Psoas muscle (tissue), 8 donors: ENCODE results near the gene ERCC3. TPM values are rescaled to one million over a fixed set of nuclear protein-coding genes. Genes with fewer than 3 reads are reported as not detected.
A peak's percentile ranks its signal among the peaks of the same experiment; 100 is the strongest.

ENCODE experiments used
- ATAC-seq, 4 donors: fragments of 200-7000 bp; cut with Tn5 transposase; one replicate each; pipeline ENCODE4 v1.9.1; 2020; ENCODE audit warnings: moderate library complexity in 3 of 4, mild to moderate bottlenecking in 2 of 4
- DNase-seq, 2 donors: peaks; one replicate each; pipeline ENCODE4 v3.0.0-alpha.2; 2020
- H3K27ac ChIP-seq: fragments of 200-600 bp; one replicate; pipeline ENCODE4 v1.8.0; 2022
- H3K27me3 ChIP-seq, 3 donors: fragments of 200-600 bp in 1 of 3; one replicate each; pipeline versions ENCODE4 v1.6.1 to v1.8.0; 2013 to 2022; ENCODE audit warnings: low read length in 2 of 3, mild to moderate bottlenecking in 2 of 3, moderate library complexity in 1 of 3; ENCODE audit not compliant: insufficient read depth in 3 of 3
- H3K36me3 ChIP-seq, 2 donors: fragments of 200-600 bp in 1 of 2; one replicate each; pipeline versions ENCODE4 v1.6.1 to v1.8.0; 2013 to 2022; ENCODE audit warnings: low read depth in 1 of 2, mild to moderate bottlenecking in 1 of 2, moderate library complexity in 1 of 2; ENCODE audit not compliant: insufficient read depth in 1 of 2
- H3K4me1 ChIP-seq: fragments of 200-600 bp; one replicate; pipeline ENCODE4 v1.8.0; 2022
- H3K4me3 ChIP-seq: fragments of 200-600 bp; one replicate; pipeline ENCODE4 v1.8.0; 2022; ENCODE audit warnings: mild to moderate bottlenecking
- H3K9me3 ChIP-seq: fragments of 200-600 bp; one replicate; pipeline ENCODE4 v1.8.0; 2022
- WGBS, 3 donors: extraction: QIAGEN DNeasy Blood & Tissue Kit; methylation state at CpG; one replicate each; pipeline versions ENCODE4 v1.1.6 to v1.1.7; 2013; 5-methylcytosine and 5-hydroxymethylcytosine counted together
- intact Hi-C, 2 donors: fragments of 100-400 bp; cut with DNase I; formaldehyde crosslinking; loops; one replicate each; pipeline versions ENCODE4 v1.11.0 to v1.14.2; 2022
- long read RNA-seq, 2 donors: library from polyadenylated mRNA; unstranded; transcript quantifications; one replicate each; pipeline ENCODE4 v2.0.0, GENCODE V29; 2021
- polyA plus RNA-seq, 3 donors: library from polyadenylated mRNA; stranded (reverse); fragments of 200-250 nt; gene quantifications; one replicate each; pipeline ENCODE4 v1.2.3, GENCODE V29; 2013
- total RNA-seq, 4 donors: library from RNA; stranded (reverse); fragmentation: NEBNext Ultra II Directional in 2 of 4; extraction: Animal tissue kit (Norgen Biotek cat#: 25700) in 2 of 4; gene quantifications; one replicate each; pipeline versions ENCODE4 v1.2.1 to v1.2.4, GENCODE V29; 2021 to 2023
- TF ChIP-seq, protein P1 (sequence below): fragments of 200-600 bp; IDR thresholded peaks from one replicate; pipeline ENCODE4 v1.8.0; 2022; ENCODE audit warnings: antibody characterized with exemption
- donor health status: healthy with polysubstance abuse.
- donor health status: DM: no; HTN: no; CAD: no; lungs with moderate emphysema.
- donor health status: Bipolar disorder and iron deficiency.
- donor health status: healthy.
- donor health status: DM: yes; HTN: yes; CAD: no.
- donor health status: DM: no; HTN: no; CAD: no.
- donor health status: DM: no; HTN: no; CAD: no.
- donor health status: DM: yes; HTN: yes; CAD: no.

Gene ERCC3
- total RNA-seq = 10 to 100 TPM; 28.2 to 31.2 (median 29.2) TPM
- 10 to 100 TPM; 22.2 to 54.9 (median 27.2) TPM for polyA plus RNA-seq
- long read RNA-seq, donor 1, transcript ERCC3-201 (15 exons, 2,750 nt) = major isoform, 36 of 42 reads
- long read RNA-seq, donor 1, partial matches to known transcripts = 3 of 42 reads
- long read RNA-seq, donor 1, other reads (novel, unspliced or antisense) = 3 of 42 reads
- long read RNA-seq, donor 2, transcript ERCC3-201 (15 exons, 2,750 nt) = major isoform, 54 of 70 reads
- long read RNA-seq, donor 2, partial matches to known transcripts = 6 of 70 reads
- long read RNA-seq, donor 2, other reads (novel, unspliced or antisense) = 8 of 70 reads

DNA sequence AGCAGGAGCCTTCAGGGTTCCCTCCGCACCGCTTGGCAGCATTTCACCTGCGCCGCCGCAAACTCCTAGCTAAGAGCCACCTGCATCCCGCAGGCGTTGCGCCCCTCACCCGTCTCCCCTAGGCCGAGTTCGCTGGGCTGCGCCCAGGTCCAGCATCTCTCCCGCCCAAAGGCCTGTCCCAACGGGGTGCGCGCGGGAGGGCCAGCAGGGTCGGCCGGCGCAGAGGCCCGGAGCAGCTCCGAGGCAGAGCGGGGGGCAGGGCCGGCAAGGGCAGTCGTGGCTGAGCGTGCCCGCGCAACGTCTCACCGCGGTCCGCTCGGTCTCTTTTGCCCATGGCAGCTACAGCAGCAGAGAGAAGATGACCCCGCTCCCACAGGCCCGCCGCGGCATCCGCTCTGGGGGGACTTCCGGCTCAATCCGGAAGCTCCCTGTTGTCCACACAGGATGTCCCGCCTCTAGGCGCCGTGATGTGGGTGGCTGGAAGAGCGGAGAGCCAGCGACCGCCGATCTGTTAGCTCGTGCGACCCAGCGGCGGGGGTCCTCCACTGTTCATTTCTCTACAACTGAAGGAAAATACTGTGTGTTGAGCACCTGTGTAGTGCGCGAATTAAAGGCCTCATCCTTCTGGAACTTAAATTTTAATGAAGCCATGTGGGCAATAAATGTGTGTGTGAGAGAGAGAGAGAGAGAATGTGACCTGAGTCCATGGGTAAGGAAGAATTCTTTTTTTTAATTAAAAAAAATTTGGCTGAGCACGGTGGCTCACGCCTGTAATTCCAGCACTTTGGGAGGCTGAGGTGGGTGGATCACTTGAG lies at the start of gene ERCC3:
Gene ERCC3 (minus strand): TSS at position 397 of the 815 bp plus-strand sequence. CDS start 63 bp downstream, at position 334.
- Histone ChIP-seq H3K4me1 (peaks cover 10% of the 10 kb centered on the region), H3K27me3 (no peaks in the 10 kb centered on the region), H3K4me3 (peak within 1 kb of the TSS; percentile 93), H3K9me3 (no peaks in the 10 kb centered on the region), H3K27ac (peak within 1 kb of the TSS; percentile 86), H3K36me3 (peaks cover 10 to 40% of the 10 kb centered on the region in 2 donors)
- TF ChIP-seq, protein P1, sequence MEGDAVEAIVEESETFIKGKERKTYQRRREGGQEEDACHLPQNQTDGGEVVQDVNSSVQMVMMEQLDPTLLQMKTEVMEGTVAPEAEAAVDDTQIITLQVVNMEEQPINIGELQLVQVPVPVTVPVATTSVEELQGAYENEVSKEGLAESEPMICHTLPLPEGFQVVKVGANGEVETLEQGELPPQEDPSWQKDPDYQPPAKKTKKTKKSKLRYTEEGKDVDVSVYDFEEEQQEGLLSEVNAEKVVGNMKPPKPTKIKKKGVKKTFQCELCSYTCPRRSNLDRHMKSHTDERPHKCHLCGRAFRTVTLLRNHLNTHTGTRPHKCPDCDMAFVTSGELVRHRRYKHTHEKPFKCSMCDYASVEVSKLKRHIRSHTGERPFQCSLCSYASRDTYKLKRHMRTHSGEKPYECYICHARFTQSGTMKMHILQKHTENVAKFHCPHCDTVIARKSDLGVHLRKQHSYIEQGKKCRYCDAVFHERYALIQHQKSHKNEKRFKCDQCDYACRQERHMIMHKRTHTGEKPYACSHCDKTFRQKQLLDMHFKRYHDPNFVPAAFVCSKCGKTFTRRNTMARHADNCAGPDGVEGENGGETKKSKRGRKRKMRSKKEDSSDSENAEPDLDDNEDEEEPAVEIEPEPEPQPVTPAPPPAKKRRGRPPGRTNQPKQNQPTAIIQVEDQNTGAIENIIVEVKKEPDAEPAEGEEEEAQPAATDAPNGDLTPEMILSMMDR = no peak
- ATAC-seq (peak; percentile 94 to 98 (median 96)), DNase-seq (peak; percentile 87 to 93)
- intact Hi-C loops = loop anchor here in 1 of 2 donors (5.0 kb wide), 1 partner anchor 97 kb away; no protein-coding TSS in a partner anchor
- WGBS, 3 donors = 1% methylated on average over 45 to 55 of the region's 55 CpGs

DNA sequence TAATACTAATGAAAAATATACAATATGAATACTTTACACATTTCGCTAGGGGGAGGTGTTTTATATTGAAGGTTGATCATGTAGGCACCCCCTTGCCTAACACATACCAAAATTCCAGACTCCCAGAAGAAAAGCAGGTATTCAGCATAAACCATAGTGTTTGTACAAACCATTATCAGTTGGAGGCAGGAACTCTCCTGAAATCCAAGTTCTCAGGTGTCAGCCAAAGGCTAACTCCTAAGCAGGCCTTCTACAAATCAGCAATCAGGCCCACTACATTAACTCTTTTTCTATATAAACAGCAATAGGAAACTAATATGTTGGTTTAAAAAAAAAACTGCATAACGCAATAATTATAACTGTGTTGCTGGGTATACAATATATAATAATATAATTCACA lies 49.3 kb upstream of the ERCC3 start:
- intact Hi-C loops = no loop called here
- Histone ChIP-seq H3K9me3 (no peaks in the 10 kb centered on the region), H3K4me3 (no peak overlapping the region), H3K27ac (no peak overlapping the region), H3K4me1 (peaks cover 18% of the 10 kb centered on the region), H3K27me3 (no peaks in the 10 kb centered on the region), H3K36me3 (peaks cover 0 to 23% of the 10 kb centered on the region in 2 donors)
- 98 to 99% (median 98%) methylated on average over 2 of the region's 2 CpGs for WGBS, 3 donors
- ATAC-seq (no peak), DNase-seq (no peak)
- TF ChIP-seq, protein P1 = no peak

DNA sequence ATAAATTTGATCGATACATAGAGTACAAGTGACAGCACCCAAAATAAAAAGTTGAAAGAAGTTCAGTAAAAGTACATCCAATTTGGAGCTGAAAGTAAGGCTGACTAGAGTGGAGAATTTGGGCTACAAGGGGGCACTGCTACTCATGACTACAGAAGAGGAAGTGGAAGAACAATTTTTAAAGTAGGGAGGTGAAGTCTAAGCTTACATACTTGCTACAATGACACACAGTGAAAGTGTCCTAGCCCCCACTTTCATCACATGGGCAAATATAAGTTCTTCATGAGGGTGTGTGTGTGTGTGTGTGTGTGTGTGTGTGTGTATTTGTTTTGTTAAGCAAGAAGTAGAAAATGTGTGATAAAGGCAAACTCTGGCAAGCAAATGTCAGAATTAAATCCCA lies 48.2 kb upstream of the ERCC3 start:
- H3K9me3 ChIP-seq = no peaks in the 10 kb centered on the region
- no peaks in the 10 kb centered on the region for H3K27me3 ChIP-seq
- ATAC-seq (no peak), DNase-seq (no peak)
- 96 to 100% (median 100%) methylated on average over 1 of the region's 1 CpG for WGBS, 3 donors
- intact Hi-C loops = no loop called here
- TF ChIP-seq, protein P1 = no peak
- peaks cover 6% of the 10 kb centered on the region for H3K4me1 ChIP-seq
- H3K27ac ChIP-seq = no peak overlapping the region
- no peak overlapping the region for H3K4me3 ChIP-seq
- peaks cover 0 to 35% of the 10 kb centered on the region in 2 donors for H3K36me3 ChIP-seq

DNA sequence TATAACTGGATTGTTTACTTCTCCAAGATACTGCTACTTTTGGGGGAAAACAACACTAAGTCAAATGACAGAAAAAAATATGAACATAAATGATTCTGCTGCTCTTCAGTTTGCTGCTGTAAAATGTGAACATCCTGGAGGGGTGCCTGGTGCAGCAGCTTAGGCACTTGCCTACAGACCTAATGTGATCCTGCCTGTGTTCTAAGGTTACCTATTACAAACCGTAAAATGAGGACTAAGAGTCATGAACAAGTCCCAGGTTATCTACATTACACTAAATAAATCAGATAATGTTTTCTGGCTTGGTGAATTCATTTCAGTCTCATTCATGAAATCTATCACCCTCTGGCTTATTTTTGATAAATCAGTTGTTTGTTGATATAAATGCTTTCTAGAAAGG lies 38.4 kb upstream of the ERCC3 start:
- Histone ChIP-seq H3K9me3 (no peaks in the 10 kb centered on the region), H3K36me3 (peaks cover 0 to 98% of the 10 kb centered on the region in 2 donors), H3K27ac (no peak overlapping the region), H3K4me3 (no peak overlapping the region), H3K27me3 (no peaks in the 10 kb centered on the region), H3K4me1 (peaks cover 5% of the 10 kb centered on the region)
- ATAC-seq (peak in 1 of 4 donors; percentile 72), DNase-seq (no peak)
- intact Hi-C loops = no loop called here
- WGBS, 3 donors = 37 to 43% (median 38%) methylated on average over 1 of the region's 1 CpG
- TF ChIP-seq, protein P1 = no peak
